ENCODE results near the gene PODXL. TPM values are rescaled to one million over a fixed set of nuclear protein-coding genes. Genes with fewer than 3 reads are reported as not detected.

Gene PODXL
- total and polyA plus RNA-seq, 10 of the 15 experiments (the other 5 are each of a cell fraction or from before 2014, with no cell fraction given): 0.04 to 1.8 (median 0.38) TPM

GRCh38 chr7:131546583-131547141 lies 9.8 kb downstream of the PODXL start:
- ATAC-seq (peak; percentile 68), FAIRE-seq (no peak), DNase-seq (ENCODE audit: low read depth, low spot score) (no peak)
- no peak overlapping the region for H3K9ac ChIP-seq (ENCODE audit: control insufficient read depth, insufficient read depth, low read length)
- in situ Hi-C loops (cut with MboI): no loop called here
- no peaks in the 10 kb centered on the region for H4K20me1 ChIP-seq (ENCODE audit: control insufficient read depth, insufficient read depth)
- no peak overlapping the region for H3K27ac ChIP-seq (ENCODE audit: control insufficient read depth, insufficient read depth)
- intact Hi-C loops (cut with micrococcal nuclease; ENCODE audit: unreplicated experiment): loop anchor here (10.0 kb wide), 1 partner anchor 108 kb away; no protein-coding TSS in a partner anchor
- no peaks in the 10 kb centered on the region for H3K27me3 ChIP-seq (replicated peaks in 1 of 2; ENCODE audit: control insufficient read depth in 2 of 2, insufficient read depth in 2 of 2, low read length in 1 of 2)
- H2AFZ ChIP-seq (ENCODE audit: control insufficient read depth, low read depth, low read length): no peak overlapping the region
- RAD21 ChIA-PET (ENCODE audit: unreplicated experiment): interaction anchor here (0.6 to 1.2 kb wide), 3 partner anchors 45 to 108 kb away, joined by 3 to 4 read pairs (median 3); no protein-coding TSS in a partner anchor
- no peaks in the 10 kb centered on the region for H3K9me3 ChIP-seq (replicated peaks; ENCODE audit: control insufficient read depth, insufficient read depth, low read length)
- H3K4me3 ChIP-seq: no peak overlapping the region
- H3K79me2 ChIP-seq (ENCODE audit: control insufficient read depth, insufficient read depth, low read length): no peaks in the 10 kb centered on the region
- no peaks in the 10 kb centered on the region for H3K36me3 ChIP-seq (ENCODE audit: control insufficient read depth in 2 of 2, insufficient read depth in 2 of 2, low read length in 1 of 2)
- POLR2A ChIA-PET: no interaction called here
- H3K4me1 ChIP-seq (ENCODE audit: control insufficient read depth, insufficient read depth, low read length): peaks cover 2% of the 10 kb centered on the region; the same call in 1 of the 2 replicates
- BruUV-seq (replicated peaks): no TSS peak
- SMC1A ChIA-PET (ENCODE audit: uncharacterized antibody, unreplicated experiment): interaction anchor here (0.6 to 1.2 kb wide), 2 partner anchors 68 to 108 kb away, joined by 4 to 5 read pairs; no protein-coding TSS in a partner anchor
- 67% methylated on average over 10 of the region's 12 CpGs for WGBS (ENCODE audit: insufficient coverage, insufficient replicate concordance, low lambda C conversion rate, missing lambda C conversion rate)
- CTCF ChIA-PET: interaction anchor here (0.6 to 3.0 kb wide), 16 partner anchors 8 to 565 kb away, joined by 3 to 22 read pairs (median 3); no protein-coding TSS in a partner anchor
- no peak overlapping the region for H3K4me2 ChIP-seq (ENCODE audit: control insufficient read depth, insufficient read depth)
- no peak for TF ChIP-seq IRF3 (IDR thresholded peaks at IDR 0.05)
- TF ChIP-seq ZNF687 (IDR thresholded peaks at IDR 0.05): no peak
- no peak for TF ChIP-seq RFX5 (IDR thresholded peaks at IDR 0.05; ENCODE audit: low read depth, low read length)
- no peak for TF ChIP-seq SP1 (IDR thresholded peaks at IDR 0.05; ENCODE audit: low read depth, low read length)
- no peak for TF ChIP-seq CBFB (IDR thresholded peaks at IDR 0.05; ENCODE audit: low read depth)
- TF ChIP-seq KAT2A (conservative IDR thresholded peaks at IDR 0.05; ENCODE audit: control insufficient read depth, low read depth, low read length): no peak
- 0 out of 2 replicates have a peak, but pooled peaks have one; percentile 11 for TF ChIP-seq IRF4 (IDR thresholded peaks at IDR 0.05; ENCODE audit: low read depth, low read length)
- no peak for TF ChIP-seq CUX1 (IDR thresholded peaks at IDR 0.05; ENCODE audit: insufficient replicate concordance, low read depth, low read length)
- no peak for TF ChIP-seq POU2F2 (IDR thresholded peaks at IDR 0.05; ENCODE audit: borderline replicate concordance, low read depth, low read length)
- TF ChIP-seq SUZ12 (IDR thresholded peaks at IDR 0.05; ENCODE audit: unreplicated experiment): no peak
